ENCODE measurements around the gene RAB8B.

DNA sequence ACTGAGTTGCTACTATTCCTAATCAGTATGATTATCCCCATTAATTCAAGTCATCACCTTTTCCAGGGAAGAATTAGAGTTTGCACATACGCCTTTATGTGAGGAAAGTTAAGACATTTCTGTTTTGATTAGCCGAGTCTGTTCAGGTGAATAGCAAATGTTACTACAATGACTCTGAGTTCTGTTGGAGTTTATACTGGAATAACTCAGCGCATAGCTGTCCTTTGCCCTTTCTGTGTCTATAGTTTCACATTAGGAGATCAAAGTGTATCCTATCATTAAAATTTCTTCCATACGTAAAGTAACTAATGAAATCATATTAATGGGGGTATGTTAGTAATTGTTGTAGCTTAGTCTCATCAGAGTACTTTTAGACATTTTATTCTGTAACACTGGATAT is 4.9 kb downstream of the RAB8B start:
- TF ChIP-seq, protein P1, sequence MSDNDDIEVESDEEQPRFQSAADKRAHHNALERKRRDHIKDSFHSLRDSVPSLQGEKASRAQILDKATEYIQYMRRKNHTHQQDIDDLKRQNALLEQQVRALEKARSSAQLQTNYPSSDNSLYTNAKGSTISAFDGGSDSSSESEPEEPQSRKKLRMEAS (IDR thresholded peaks at IDR 0.05): no peak
- no peak for TF ChIP-seq ZFP36 (IDR thresholded peaks at IDR 0.05; ENCODE audit: borderline replicate concordance, low read depth, low read length, partially characterized antibody)
- no peak for TF ChIP-seq SP2 (CRISPR knock-in tag; IDR thresholded peaks at IDR 0.05)

All from HepG2 (cell line).